HUES48 (cell line): ENCODE data around the gene GPT2.

ENCODE experiments used
- H3K27ac ChIP-seq: one replicate; pipeline ENCODE4 v1.7.0; 2013; ENCODE audit warnings: low read depth, low read length, inconsistent platforms
- H3K27me3 ChIP-seq: 2 replicates; pipeline ENCODE4 v1.6.1; 2013; ENCODE audit warnings: mild to moderate bottlenecking, low read length; ENCODE audit not compliant: control insufficient read depth, insufficient read depth
- H3K36me3 ChIP-seq: 2 replicates; pipeline ENCODE4 v1.6.1; 2013; ENCODE audit warnings: low read length; ENCODE audit not compliant: control insufficient read depth, insufficient read depth
- H3K4me1 ChIP-seq: 2 replicates; pipeline ENCODE4 v1.6.1; 2013; ENCODE audit warnings: mild to moderate bottlenecking, low read length; ENCODE audit not compliant: control insufficient read depth, insufficient read depth
- H3K4me3 ChIP-seq: 2 replicates; pipeline ENCODE4 v1.5.1; 2013; ENCODE audit warnings: mild to moderate bottlenecking, low read depth, low read length
- H3K9ac ChIP-seq: 2 replicates; pipeline ENCODE4 v1.6.1; 2013; ENCODE audit warnings: mild to moderate bottlenecking, low read depth, low read length, moderate library complexity
- H3K9me3 ChIP-seq: 2 replicates; pipeline ENCODE4 v1.6.1; 2013; ENCODE audit warnings: low read length; ENCODE audit not compliant: control insufficient read depth, insufficient read depth

GPT2 gene

DNA sequence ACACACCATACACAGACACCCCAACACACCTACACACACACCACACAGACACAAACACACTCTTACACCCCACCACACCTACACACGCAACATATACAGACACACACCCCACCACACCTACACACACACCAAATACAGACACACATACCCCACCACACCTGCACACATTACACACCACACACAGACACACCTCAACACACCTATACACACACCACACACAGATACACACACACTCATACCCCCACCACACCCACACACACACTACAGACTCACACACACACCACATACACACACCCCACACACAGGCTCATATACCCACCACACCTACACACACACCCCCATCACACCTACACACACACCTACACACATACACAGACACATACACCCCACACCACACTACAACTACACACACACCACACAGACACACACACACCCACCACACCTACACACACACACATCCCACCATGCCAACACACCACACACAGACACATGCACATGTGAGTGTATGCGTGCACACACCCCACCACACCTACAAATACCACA lies 31.4 kb downstream of the GPT2 start:
- no peak overlapping the region for H3K9ac ChIP-seq
- no peak overlapping the region for H3K4me3 ChIP-seq
- H3K27me3 ChIP-seq = no peaks in the 10 kb centered on the region
- H3K9me3 ChIP-seq = no peaks in the 10 kb centered on the region
- H3K4me1 ChIP-seq = no peaks in the 10 kb centered on the region
- peaks cover 95% of the 10 kb centered on the region for H3K36me3 ChIP-seq
- no peak overlapping the region for H3K27ac ChIP-seq

DNA sequence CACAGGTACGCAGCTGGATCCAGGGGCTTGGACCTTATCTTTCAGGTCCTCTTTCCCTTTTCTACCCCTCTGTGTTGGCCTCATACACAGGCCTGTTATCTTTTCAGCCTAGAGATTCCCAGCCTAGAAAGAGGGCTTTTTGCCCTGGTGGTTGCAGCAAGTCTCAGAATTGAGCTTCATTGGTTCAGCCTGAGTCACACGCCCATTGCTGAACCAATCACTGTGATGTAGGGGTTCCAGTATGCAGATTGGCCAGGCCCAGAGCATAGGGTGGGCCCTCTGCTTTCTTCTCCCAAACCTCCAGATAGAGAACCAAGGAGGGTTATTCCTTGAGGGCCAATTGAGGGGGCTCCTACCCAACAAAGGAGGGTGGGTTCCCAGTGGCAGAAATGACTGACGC lies 32.8 kb downstream of the GPT2 start:
- no peaks in the 10 kb centered on the region for H3K27me3 ChIP-seq
- H3K9me3 ChIP-seq = no peaks in the 10 kb centered on the region
- peaks cover 94% of the 10 kb centered on the region for H3K36me3 ChIP-seq
- no peak overlapping the region for H3K9ac ChIP-seq
- H3K4me3 ChIP-seq = no peak overlapping the region
- H3K27ac ChIP-seq = no peak overlapping the region
- H3K4me1 ChIP-seq = no peaks in the 10 kb centered on the region

DNA sequence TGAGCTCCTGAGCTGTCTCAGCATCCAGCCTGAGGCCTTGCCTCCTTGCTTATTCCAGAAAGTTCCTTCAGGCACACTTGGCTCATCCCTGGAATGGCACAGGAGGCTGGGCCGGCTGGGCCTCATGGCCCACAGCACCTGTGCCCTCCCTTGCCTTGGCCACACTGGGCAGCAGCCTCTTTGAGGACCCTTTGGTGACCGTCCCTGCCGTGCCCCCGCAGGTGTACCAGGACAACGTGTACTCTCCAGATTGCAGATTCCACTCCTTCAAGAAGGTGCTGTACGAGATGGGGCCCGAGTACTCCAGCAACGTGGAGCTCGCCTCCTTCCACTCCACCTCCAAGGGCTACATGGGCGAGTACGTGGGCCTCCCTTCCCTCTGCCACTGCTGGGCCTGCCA lies 34.2 kb downstream of the GPT2 start:
- H3K9ac ChIP-seq = no peak overlapping the region
- peaks cover 94% of the 10 kb centered on the region for H3K36me3 ChIP-seq

DNA sequence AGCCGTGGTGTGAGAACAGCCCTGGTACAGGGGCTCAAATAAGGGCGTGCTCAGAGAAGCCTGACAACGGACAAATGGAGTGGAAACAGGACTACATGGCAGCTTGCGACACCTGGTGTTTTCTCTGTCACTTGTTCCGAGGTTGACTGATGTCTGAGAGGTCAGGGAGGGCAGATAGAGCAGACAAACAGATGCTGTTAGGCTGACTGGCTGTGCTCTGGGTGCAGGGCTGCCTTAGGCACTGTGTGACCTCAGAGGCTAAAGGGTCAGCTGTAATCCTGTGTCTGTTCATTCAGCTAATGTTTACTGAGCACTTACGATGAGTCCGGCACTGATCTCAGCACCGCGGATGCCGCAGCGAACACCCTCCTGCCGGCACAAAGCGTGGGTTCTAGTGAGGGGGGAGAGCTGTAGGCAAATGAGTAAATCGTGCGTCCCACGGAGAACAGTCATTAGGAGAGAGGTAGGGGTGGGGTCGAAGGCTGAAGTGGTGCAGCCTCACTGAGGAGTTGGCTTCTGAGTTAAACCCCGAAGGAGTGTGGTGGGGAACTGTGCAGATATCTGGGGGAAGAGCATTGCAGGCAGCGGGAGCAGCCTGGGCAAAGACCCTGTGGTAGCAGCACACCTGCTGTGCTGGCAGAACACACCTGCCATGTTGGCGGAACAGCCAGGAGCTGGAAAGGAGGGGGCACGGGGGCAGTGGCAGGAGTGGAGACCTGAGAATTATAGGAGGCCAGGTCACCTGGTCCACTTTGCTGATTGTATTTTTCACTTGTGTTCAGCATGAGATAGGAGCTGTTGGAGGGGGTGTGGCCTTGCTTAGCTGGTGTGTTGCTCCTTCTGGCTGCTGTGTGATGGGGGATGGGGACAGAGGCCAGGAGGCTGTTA lies 35.0 kb downstream of the GPT2 start:
- no peaks in the 10 kb centered on the region for H3K4me1 ChIP-seq

More for the DNA sequence above, 34.2 kb downstream of the GPT2 start:
- H3K4me3 ChIP-seq = no peak overlapping the region
- H3K27ac ChIP-seq = no peak overlapping the region
- H3K4me1 ChIP-seq = no peaks in the 10 kb centered on the region
- H3K9me3 ChIP-seq = no peaks in the 10 kb centered on the region
- H3K27me3 ChIP-seq = no peaks in the 10 kb centered on the region

DNA sequence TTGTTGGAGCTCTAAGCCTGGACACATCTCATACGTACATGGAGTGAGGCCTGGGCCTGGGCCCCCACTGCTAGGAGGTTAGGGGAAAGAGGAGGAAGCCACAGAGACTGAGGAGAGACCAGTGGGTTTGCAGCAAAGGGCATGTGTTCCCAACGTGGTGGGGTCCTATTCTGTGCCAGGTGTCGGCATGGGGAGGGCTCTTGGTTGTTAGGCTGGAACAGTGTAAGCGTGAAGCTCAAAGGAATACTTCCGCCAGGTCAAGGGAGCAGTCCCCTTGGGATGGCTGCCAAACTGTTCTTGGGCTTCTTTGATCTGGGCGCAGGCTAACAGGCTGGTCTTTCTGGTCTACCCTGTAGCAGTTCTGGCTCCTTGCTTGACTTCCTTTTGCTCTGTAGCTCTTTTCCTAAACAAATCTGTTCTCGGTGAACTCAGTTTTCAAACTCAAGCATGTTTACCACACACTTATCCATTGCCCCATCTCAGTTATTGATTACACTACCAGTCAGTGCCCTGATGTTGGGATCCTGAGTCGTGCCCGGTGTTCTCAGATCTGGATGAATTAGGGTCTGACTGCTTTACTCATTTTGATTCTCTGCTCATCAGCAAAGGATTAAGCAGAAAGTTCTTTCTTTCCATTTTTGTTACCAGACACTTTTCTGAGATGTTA lies 36.4 kb downstream of the GPT2 start:
- Histone ChIP-seq H3K27ac (no peak overlapping the region), H3K36me3 (peaks cover 94% of the 10 kb centered on the region), H3K4me1 (no peaks in the 10 kb centered on the region), H3K4me3 (no peak overlapping the region), H3K9me3 (no peaks in the 10 kb centered on the region), H3K27me3 (no peaks in the 10 kb centered on the region), H3K9ac (no peak overlapping the region)

More for the DNA sequence above, 35.0 kb downstream of the GPT2 start:
- H3K4me3 ChIP-seq = no peak overlapping the region
- H3K27ac ChIP-seq = no peak overlapping the region
- no peak overlapping the region for H3K9ac ChIP-seq
- no peaks in the 10 kb centered on the region for H3K9me3 ChIP-seq
- H3K36me3 ChIP-seq = peaks cover 94% of the 10 kb centered on the region
- H3K27me3 ChIP-seq = no peaks in the 10 kb centered on the region

DNA sequence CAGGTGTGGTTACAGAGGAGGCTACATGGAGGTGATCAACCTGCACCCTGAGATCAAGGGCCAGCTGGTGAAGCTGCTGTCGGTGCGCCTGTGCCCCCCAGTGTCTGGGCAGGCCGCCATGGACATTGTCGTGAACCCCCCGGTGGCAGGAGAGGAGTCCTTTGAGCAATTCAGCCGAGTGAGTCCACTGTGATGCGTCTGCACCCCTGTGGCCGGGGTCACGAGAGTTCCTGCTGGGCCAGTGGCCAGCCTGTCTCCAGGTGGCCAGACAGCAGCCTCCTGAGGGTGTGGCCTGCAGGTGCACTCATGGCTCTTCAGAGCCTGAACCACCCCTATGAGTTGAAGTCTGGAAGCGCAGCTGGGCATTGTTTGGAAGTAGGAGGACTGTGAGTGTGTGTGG lies 38.1 kb downstream of the GPT2 start:
- Histone ChIP-seq H3K27me3 (no peaks in the 10 kb centered on the region), H3K9ac (no peak overlapping the region), H3K36me3 (peaks cover 92% of the 10 kb centered on the region), H3K9me3 (no peaks in the 10 kb centered on the region), H3K27ac (no peak overlapping the region), H3K4me3 (no peak overlapping the region), H3K4me1 (no peaks in the 10 kb centered on the region)

DNA sequence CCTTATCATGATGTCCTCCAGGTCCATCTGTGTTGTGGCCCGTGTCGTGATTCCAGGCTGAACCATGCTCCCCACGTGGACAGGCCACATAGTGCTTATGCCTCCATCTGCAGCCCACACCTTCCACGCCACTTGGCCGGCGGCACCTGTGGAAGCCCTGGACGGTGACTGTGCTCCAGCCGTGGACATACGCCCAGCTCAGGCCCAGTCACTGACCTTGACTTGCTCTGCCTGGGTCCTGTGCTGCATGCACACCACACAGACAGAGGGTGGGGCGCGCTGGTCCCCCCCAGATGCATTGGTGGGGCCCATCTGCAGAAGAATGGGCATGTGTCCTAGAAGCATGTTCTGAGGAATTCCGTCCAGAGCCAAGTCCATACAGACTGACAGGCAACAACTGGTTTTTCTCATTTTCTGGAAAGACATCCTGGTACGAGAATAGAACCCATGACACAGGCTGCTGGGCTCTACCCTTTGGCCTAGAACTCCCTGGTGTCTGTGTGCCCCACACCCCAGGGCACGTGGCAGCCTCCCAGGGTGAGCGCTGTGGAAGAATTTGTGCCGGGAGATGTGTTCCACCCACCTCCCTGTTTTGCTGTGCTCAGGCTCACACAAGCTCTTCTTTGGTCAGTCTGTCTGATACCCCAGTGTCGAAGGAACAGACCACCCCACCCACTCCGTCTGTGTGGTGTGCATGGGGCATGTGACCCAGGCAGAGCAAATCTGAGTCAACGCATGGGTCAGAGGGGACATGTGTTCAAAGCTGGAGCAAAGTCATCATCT lies 39.5 kb downstream of the GPT2 start:
- no peak overlapping the region for H3K9ac ChIP-seq
- no peak overlapping the region for H3K27ac ChIP-seq
- no peaks in the 10 kb centered on the region for H3K4me1 ChIP-seq
- peaks cover 90% of the 10 kb centered on the region for H3K36me3 ChIP-seq
- no peaks in the 10 kb centered on the region for H3K27me3 ChIP-seq
- H3K4me3 ChIP-seq = no peak overlapping the region
- H3K9me3 ChIP-seq = no peaks in the 10 kb centered on the region

DNA sequence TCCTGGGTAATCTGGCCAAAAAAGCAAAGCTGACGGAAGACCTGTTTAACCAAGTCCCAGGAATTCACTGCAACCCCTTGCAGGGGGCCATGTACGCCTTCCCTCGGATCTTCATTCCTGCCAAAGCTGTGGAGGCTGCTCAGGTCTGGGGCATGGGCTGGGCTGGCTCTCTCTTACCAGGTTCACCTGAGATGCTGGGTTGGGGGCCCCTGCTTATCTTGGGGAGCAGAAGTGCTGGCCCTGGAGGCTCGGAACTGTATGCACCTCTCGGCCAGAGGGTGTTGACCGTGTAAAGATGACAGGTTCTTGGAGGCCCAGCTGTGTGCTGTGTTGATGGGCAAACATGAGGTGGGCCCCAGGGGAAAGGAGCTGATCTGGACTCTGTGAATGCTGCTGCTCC lies 40.2 kb downstream of the GPT2 start:
- Histone ChIP-seq H3K36me3 (peaks cover 90% of the 10 kb centered on the region), H3K9me3 (no peaks in the 10 kb centered on the region)

DNA sequence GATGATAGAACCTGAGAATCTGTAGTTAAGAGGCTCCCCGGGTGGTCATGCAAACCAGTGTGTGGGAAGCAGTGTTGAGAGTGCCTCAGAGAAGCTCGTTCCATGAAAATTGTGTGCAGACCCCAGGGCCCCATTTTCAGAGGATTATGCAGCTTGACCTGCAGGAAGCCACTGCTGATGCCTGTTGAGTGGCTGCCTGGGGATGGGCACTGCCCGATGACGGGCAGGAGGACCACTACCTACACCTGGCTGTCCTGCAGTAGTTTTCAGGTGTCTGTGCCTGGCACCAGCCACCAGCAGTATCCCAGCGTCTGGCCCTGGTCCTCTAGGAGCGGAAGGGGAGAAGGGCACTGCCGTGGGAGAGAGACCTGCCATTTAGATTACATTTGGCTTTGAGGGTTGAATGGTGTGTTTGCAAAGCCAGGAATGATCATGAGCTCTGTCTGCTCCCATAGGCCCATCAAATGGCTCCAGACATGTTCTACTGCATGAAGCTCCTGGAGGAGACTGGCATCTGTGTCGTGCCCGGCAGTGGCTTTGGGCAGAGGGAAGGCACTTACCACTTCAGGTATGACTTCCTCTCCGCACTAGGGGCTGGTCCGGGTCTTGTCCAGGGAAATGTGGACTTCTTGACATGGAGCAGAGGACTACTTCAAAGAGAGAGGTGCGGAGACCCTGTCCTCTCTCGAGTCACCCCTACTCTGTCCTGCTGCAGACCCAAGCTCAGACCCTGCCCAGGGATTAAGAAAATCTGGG lies 42.5 kb downstream of the GPT2 start:
- Histone ChIP-seq H3K36me3 (peaks cover 85% of the 10 kb centered on the region), H3K9me3 (no peaks in the 10 kb centered on the region), H3K9ac (no peak overlapping the region), H3K4me1 (no peaks in the 10 kb centered on the region), H3K27ac (no peak overlapping the region), H3K27me3 (no peaks in the 10 kb centered on the region), H3K4me3 (no peak overlapping the region)

More for the DNA sequence above, 40.2 kb downstream of the GPT2 start:
- Histone ChIP-seq H3K27me3 (no peaks in the 10 kb centered on the region), H3K4me3 (no peak overlapping the region), H3K9ac (no peak overlapping the region), H3K4me1 (no peaks in the 10 kb centered on the region), H3K27ac (no peak overlapping the region)

DNA sequence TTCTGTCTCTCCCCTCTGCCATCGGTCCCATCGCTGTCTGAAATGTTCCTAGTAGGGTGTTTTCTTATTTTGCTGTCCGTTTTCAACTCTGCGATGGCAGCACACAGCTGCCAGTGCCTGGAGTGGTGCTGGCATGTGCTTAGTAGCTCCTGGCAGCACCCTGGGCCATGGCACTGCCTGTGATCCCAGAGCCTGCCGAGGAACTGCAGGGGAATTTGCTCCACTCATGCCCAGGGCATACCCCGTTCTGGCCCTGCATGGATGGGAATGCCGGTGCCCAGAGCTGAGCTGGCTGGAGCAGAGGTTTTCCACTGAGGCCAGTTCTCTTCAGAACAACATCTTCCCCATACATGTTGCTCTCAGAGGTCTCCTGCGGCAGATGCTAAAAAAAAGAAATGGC lies 43.1 kb downstream of the GPT2 start:
- H3K4me3 ChIP-seq = no peak overlapping the region
- no peaks in the 10 kb centered on the region for H3K4me1 ChIP-seq
- H3K9ac ChIP-seq = no peak overlapping the region
- H3K36me3 ChIP-seq = peaks cover 79% of the 10 kb centered on the region
- H3K27me3 ChIP-seq = no peaks in the 10 kb centered on the region
- no peaks in the 10 kb centered on the region for H3K9me3 ChIP-seq
- no peak overlapping the region for H3K27ac ChIP-seq
